ENCODE results near the gene ACSL6.

GRCh38 chr5:132055808-132056609 is 44.6 kb upstream of the ACSL6 start:
- TF ChIP-seq CTCF (IDR thresholded peaks at IDR 0.05) (no peak), POLR2A (IDR thresholded peaks at IDR 0.05) (no peak), POLR2AphosphoS5 (IDR thresholded peaks at IDR 0.05) (no peak)
